T-helper 2 cell (primary cell): ENCODE data around the gene FECH.

ENCODE experiments used
- DNase-seq, 5 experiments: peaks; one replicate each; pipeline versions ENCODE4 v3.0.0 to v3.0.0-alpha.2; 2012 to 2022

Gene FECH

GRCh38 chr18:57581301-57581934 lies 5.1 kb downstream of the FECH start:
- DNase-seq = peak in 1 of 5 experiments; percentile 27

- DNase-seq = no peak
Observed at GRCh38 chr18:57579934-57580333, 6.6 kb downstream of the FECH start.

- no peak for DNase-seq
Observed at GRCh38 chr18:57576316-57576715, 10.2 kb downstream of the FECH start.

- no peak for DNase-seq
Observed at GRCh38 chr18:57575542-57575941, 11.0 kb downstream of the FECH start.

- no peak for DNase-seq
Observed at GRCh38 chr18:57574866-57575265, 11.6 kb downstream of the FECH start.

GRCh38 chr18:57570162-57570561 lies 16.3 kb downstream of the FECH start:
- DNase-seq = no peak

- no peak for DNase-seq
Observed at GRCh38 chr18:57569133-57569532, 17.4 kb downstream of the FECH start.

GRCh38 chr18:57561728-57562423 lies 24.6 kb downstream of the FECH start:
- peak in 2 of 5 experiments; percentile 10 to 50 for DNase-seq

- DNase-seq = no peak
Observed at GRCh38 chr18:57561261-57561660, 25.2 kb downstream of the FECH start.

- no peak for DNase-seq
Observed at GRCh38 chr18:57559314-57559713, 27.2 kb downstream of the FECH start.

GRCh38 chr18:57555134-57555533 lies 31.4 kb downstream of the FECH start:
- no peak for DNase-seq

GRCh38 chr18:57550510-57550909 lies 36.0 kb downstream of the FECH start:
- no peak for DNase-seq

- DNase-seq = no peak
Observed at GRCh38 chr18:57547260-57547659, 39.2 kb downstream of the FECH start.

- DNase-seq = no peak
Observed at GRCh38 chr18:57544936-57545660, 41.4 kb downstream of the FECH start.

GRCh38 chr18:57543560-57543959 lies 42.9 kb downstream of the FECH start:
- no peak for DNase-seq

- DNase-seq = no peak
Observed at GRCh38 chr18:57542812-57543427, 43.6 kb downstream of the FECH start.

GRCh38 chr18:57542126-57542525 lies 44.4 kb downstream of the FECH start:
- no peak for DNase-seq

GRCh38 chr18:57539702-57540101 lies 46.8 kb downstream of the FECH start:
- DNase-seq = no peak

GRCh38 chr18:57538614-57539013 lies 47.9 kb downstream of the FECH start:
- DNase-seq = no peak

GRCh38 chr18:57534511-57534909 lies 52.0 kb downstream of the FECH start:
- no peak for DNase-seq

- no peak for DNase-seq
Observed at GRCh38 chr18:57533868-57534510, 52.5 kb downstream of the FECH start.

GRCh38 chr18:57533006-57533867 lies 53.3 kb downstream of the FECH start:
- no peak for DNase-seq
